DMS153 (cell line): ENCODE results near the gene ZKSCAN2.
A peak's percentile ranks its signal among the peaks of the same experiment; 100 is the strongest.

Experiments used
- DNase-seq: peaks from one replicate; lab custom pipeline; 2025; lab: John Stamatoyannopoulos, UW

The ZKSCAN2 gene

GRCh38 chr16:25257470-25257955, at the start of gene ZKSCAN2:
ZKSCAN2 (minus strand) TSS chr16:25257845; CDS start chr16:25257127, 718 bp downstream.
- DNase-seq = peak; percentile 80

DNA sequence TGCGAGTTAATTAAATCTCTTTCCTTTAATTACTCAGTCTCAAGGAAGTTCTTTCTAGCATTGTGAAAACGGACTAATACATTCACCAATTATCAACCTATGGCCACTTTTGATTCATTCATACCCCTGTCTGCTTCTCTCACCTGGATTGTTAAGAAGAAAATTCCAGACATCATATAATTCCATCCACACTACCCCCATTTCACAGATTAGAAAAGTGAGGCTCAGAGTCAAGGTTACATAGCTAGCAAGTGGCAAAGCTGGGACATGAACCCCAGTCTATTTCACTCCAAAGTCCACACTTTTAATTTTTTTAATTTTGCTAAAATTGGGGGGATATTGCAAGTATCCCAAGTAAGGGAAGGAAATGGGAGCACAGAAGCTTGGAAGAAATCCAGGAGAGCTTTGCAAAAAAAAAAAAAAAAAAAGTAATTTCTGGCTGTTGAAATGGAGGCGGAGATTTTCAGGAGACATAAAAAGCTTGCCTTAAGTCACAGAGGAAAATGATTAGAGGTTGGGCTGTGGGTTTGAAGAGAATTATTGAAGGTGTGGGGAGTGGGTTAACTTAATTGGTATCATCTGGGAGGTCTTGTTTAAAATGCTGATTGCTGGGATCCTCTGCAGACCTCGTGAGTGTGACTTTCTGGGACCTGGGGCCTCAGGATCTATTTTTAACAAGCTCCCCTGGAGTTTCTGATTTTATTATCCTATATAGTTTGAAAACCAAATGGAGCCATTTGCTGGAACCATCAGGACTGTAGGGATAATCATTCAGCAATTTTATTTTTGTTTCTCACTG, 42.3 kb upstream of the ZKSCAN2 start:
- DNase-seq = no peak

DNA sequence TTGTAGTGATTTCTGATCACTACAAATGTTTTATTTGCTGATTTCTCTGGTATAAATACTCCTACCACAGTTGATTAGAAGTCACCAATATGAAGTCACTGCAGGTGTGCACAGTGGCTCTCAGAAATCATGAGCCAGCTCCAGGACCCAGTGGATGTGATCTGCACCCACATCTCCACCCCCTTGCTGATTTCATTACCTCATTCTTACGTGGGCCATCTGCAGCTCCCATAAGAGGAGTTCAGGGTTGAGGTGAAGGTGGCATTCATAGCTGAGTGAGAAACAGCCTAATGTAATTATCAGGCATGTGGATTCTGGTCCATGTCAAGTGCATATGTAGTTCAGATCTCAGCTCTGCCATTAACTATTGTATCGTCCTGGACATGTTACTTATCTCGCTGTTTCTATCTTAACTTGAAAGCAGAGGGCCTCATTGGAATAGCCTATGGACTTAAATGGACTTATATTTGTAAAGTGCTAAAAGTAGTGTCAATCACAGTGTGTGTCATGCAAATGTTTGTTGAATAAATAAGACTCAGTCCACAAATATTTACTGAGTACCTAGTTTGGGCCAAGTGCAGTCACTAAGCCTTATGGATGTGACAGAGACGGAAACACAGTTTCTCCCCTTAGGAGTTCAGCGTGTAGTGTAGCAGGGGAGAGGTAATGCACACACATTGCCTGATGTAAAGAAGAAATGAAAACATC, 40.7 kb upstream of the ZKSCAN2 start:
- no peak for DNase-seq

DNA sequence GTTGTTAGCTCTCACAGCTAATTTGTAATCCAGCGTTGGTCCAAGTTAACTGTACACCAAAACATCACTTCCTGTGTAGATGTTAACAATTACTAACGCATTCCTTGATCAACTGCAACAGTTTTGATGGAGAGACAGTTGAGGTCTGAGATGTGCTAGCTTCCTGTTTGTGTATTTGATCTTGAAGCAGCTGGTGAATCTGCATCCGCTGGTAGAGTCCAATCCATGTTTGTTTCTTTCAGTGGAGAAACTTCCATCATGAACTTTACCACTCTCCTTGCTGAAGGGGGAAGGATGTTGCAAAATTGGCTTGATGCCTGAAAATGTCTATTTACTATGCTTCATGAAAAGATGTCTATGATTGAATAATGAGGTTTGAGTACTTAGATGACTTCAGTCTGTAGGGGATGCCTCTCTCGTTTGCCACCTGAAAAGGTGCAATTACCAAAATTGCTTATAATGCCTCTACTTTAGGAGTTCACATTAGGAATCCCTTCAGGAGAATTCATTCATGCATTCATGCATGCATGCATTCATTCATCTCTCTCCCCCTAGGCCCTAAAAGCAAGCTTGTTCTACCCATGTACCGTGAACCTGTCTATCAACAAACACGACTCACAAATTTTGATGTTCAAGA, 39.6 kb upstream of the ZKSCAN2 start:
- DNase-seq = no peak

GRCh38 chr16:25291580-25291979, 33.9 kb upstream of the ZKSCAN2 start:
- DNase-seq = no peak

DNA sequence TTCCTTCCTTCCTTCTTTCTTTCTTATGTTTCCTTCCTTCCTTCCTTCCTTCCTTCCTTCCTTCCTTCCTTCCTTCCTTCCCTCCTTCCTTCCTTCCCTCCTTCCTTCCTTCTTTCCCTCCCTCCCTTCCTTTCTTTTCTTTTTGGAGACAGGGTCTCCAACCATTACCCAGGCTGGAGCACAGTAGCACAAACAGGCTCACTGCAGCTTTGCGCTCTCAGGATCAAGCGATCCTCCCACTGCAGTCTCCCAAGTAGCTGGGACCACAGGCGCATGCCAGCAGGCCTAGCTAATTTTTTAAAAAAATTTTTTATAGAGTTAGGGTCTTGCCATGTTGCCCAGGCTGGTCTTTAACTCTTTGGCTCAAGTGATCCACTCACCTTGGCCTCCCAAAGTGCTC, 31.8 kb upstream of the ZKSCAN2 start:
- no peak for DNase-seq

- DNase-seq = no peak
Measured at GRCh38 chr16:25279491-25279890, 21.8 kb upstream of the ZKSCAN2 start.

GRCh38 chr16:25271421-25271820, 13.8 kb upstream of the ZKSCAN2 start:
- DNase-seq = no peak

GRCh38 chr16:25270577-25270976, 12.9 kb upstream of the ZKSCAN2 start:
- no peak for DNase-seq

DNA sequence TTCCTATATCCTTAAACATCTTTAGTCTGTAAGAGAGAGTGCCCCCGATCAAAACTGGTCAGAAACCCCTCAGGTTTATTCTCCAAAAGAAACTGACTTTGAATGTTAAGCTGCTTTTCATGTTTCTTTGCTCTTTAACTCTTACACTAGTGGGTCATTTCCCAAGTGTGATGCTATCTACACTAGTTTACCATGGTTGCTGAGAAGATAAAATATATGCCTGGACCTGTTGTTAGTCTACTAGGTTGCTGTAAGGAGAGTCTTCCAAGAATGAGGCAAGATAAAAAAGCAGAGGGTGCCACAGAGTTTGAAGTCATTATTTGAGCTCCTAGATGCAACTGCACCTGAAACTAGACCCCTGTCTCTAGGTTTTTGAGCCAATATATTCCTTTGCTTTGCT, 12.2 kb upstream of the ZKSCAN2 start:
- no peak for DNase-seq

GRCh38 chr16:25265968-25266367, 8.3 kb upstream of the ZKSCAN2 start:
- DNase-seq = no peak

DNA sequence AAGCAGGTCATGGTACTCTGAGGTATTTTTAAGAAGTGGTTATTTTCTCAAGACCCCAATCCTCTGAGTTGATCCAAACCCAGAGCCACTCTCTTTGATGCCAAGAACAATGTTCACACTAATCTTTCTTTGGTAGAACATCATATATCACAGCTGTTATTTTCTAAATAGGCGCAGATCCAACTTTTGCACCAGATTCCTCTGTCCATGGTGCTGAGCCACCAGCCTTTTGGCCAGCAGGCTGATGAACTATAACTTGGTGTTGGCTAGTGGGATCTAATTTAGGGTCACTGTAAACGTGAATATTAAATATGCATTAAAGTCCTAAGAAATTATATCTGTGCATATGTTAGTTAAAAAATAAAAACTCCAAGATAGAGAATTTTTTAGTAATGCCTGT, 7.0 kb upstream of the ZKSCAN2 start:
- no peak for DNase-seq

- DNase-seq = no peak
Measured at GRCh38 chr16:25260416-25260815, 2.8 kb upstream of the ZKSCAN2 start.

- no peak for DNase-seq
Measured at GRCh38 chr16:25258861-25259179, 1.2 kb upstream of the ZKSCAN2 start.

DNA sequence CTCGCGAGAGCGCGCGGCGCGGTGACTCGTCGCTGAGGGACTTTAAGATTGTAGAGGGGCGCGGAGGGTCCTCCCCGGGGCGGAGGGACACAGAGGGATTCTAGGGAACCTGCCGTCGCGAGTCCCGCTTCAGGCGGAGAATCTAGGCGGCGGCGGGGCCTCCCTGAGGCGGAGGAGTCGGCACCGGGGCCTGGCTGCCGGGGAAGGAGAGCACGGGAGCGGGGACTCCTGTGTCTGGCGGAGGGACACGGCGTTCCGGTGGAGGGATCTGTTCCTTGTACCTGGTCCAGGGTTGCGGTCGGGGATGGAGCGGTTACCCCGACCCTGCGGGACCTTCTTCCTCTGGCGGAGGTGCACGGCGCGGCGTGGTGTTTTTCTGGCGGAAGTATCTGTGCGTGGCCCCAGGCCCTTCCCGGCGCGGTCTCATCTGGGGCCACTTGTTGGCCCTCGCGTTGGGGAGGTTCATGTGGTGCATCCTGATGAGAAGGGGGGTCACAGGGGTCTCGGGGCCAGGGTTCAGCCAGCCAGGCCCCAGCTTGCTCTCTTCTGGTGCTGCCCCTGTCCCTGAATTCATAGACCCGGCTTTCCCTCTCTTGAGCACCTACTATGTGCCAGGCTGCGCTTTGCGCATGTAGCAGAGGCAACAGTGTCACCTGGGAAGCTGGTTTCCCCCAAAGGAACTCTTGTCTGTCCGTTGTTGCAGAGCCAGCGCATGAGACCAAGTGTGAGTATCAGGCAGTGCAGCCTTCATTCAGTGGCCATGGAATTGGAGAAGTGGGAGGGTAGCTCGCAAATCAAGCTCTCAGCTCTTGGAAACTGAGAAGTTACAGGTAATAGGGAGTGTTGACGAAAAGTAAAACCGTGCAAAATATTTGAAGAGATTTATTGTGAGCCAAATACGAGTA, 563 bp upstream of the ZKSCAN2 start:
- peak; percentile 86 for DNase-seq

DNA sequence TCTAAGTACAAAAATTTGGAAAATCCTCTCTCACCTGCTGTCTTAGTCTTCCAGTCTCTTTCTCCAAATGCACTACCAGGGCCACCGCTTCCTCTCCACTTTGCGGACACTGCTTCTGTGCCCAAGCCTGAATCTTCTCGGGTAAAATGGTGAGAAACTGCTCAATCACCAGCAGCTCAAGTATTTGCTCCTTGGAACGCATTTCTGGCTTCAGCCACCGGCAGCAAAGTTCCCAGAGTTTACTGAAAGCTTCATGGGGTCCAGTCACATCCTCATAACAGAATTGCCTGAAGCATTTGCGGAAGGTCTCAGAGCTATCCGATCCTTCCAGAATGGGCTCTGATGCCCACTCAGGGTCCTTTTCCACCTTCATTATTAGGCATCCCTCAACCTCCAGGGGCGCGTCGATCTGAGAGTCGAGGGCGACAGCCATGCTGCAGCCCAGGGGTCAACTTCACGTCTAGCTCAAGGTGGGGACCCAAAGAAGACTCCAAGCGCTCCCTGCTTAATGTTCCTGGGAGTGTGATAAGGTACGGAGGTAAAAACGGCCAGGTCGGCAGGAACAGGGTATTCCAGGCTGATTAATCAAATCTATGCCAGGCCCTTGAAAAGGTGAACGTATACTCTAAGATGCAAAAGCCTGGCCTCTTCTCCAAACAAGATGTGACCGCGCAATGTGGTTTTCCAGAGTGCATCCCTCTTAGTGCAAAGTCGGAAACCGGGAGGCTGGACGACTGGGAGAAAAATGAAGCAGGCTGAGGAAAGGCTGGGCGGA, 763 bp downstream of the ZKSCAN2 start:
- no peak for DNase-seq

GRCh38 chr16:25253322-25253721, 4.3 kb downstream of the ZKSCAN2 start:
- no peak for DNase-seq

DNA sequence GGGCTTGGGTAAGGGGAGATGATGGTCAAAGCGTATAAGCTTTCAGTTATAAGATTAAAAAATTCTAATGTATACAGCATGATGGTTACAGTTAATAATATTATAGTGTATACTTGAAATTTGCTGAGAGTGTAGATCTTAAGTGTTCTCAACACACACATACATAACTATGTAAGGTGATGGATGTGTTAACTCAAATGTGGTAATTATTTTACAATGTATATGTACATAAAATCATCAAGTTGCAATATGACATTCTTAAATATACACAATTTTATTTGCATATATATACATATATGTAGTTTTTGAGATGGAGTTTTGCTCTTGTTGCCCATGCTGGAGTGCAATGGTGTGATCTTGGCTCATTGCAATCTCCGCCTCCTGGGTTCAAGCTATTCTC, 7.2 kb downstream of the ZKSCAN2 start:
- no peak for DNase-seq

DNA sequence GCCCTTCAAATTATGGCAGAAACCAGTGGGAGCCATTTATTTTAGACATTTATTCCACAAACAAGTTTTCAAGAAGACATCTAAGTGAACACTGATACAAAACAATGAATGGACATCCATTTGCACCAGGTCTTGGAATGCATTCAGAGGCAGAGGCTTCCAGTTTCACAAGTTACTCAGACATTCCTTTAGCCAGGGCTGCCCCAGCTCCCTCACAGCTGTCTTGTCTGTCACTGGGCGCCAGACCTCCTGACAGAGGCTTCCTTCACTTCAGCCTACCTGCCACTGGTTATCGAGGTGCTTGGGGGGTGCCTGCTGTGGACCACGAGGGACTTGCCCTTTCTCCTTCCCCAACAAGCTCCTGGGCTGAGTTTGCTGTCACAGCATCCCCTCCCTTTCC, 21.7 kb downstream of the ZKSCAN2 start:
- no peak for DNase-seq

DNA sequence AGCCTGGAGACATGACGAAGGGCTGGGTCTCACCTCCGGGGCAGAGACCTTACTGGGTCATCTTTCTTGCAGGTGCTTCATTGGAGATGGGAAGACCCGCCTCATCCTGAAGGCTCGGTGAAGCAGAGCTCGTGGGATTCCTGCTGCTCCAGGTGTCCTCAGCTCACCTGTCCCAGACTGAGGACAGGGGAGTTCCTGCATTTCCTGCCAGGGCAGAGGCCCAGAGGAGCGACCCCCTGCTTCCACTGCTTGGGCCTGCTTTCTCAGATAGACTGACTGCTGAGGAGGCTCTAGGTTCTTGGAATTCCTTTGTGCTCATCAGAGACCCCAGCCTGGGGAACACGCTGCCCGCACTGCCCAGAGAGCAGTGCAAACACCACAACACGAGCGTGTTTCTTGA, 29.3 kb downstream of the ZKSCAN2 start:
- DNase-seq = no peak

- no peak for DNase-seq
Measured at GRCh38 chr16:25224731-25225319, 32.8 kb downstream of the ZKSCAN2 start.
